OCI-LY1 (cell line): ENCODE results near the gene IRAK1BP1.

Experiments used
- H2AFZ ChIP-seq: fragments of 200-600 bp; sonication (generic), shearing (Covaris generic); 2 replicates; pipeline ENCODE4 v1.6.0; 2014; ENCODE audit warnings: antibody characterized with exemption, mild to moderate bottlenecking, low read length
- H3F3A ChIP-seq: fragments of 200-600 bp; sonication (generic), shearing (Covaris generic); 2 replicates; pipeline ENCODE4 v1.6.0; 2014; ENCODE audit warnings: mild to moderate bottlenecking, antibody characterized with exemption, low read length, moderate library complexity; ENCODE audit not compliant: insufficient read depth
- H3K27ac ChIP-seq: fragments of 200-600 bp; sonication (generic); 2 replicates; pipeline ENCODE4 v1.5.1; 2014; ENCODE audit warnings: low read length, mixed run types, mild to moderate bottlenecking, low read depth; ENCODE audit not compliant: poor library complexity, severe bottlenecking
- H3K27me3 ChIP-seq: fragments of 200-600 bp; sonication (generic); 2 replicates; pipeline ENCODE4 v1.6.0; 2014; ENCODE audit warnings: antibody characterized with exemption, mild to moderate bottlenecking, low read length, moderate library complexity; ENCODE audit not compliant: insufficient read depth
- H3K36me3 ChIP-seq: fragments of 200-600 bp; sonication (generic); 2 replicates; pipeline ENCODE4 v1.6.1; 2014; ENCODE audit warnings: mild to moderate bottlenecking, antibody characterized with exemption, low read length, moderate library complexity, mixed read lengths; ENCODE audit not compliant: insufficient read depth
- H3K4me1 ChIP-seq: fragments of 200-600 bp; sonication (generic); 2 replicates; pipeline ENCODE4 v1.5.1; 2014; ENCODE audit warnings: mild to moderate bottlenecking, low read length, moderate library complexity; ENCODE audit not compliant: insufficient read depth, severe bottlenecking
- H3K4me2 ChIP-seq: fragments of 200-600 bp; sonication (generic), shearing (Covaris generic); 2 replicates; pipeline ENCODE4 v1.6.1; 2014; ENCODE audit warnings: low read length
- H3K4me3 ChIP-seq: fragments of 200-600 bp; sonication (generic); 2 replicates; pipeline ENCODE4 v1.5.1; 2014; ENCODE audit warnings: low read length, low read depth, mild to moderate bottlenecking, mixed read lengths; ENCODE audit not compliant: poor library complexity, severe bottlenecking
- H3K79me2 ChIP-seq: fragments of 200-600 bp; shearing (Covaris generic); 2 replicates; pipeline ENCODE4 v1.6.1; 2016; ENCODE audit warnings: mixed run types, low read length, mixed read lengths; ENCODE audit not compliant: insufficient read depth
- H3K9ac ChIP-seq: fragments of 200-600 bp; sonication (generic), shearing (Covaris generic); 2 replicates; pipeline ENCODE4 v1.6.1; 2014; ENCODE audit warnings: mild to moderate bottlenecking, low read length, mixed read lengths
- H3K9me2 ChIP-seq: fragments of 200-600 bp; sonication (generic), shearing (Covaris generic); 2 replicates; pipeline ENCODE4 v1.6.1; 2014; ENCODE audit warnings: low read depth, mild to moderate bottlenecking, low read length, mixed read lengths
- H3K9me3 ChIP-seq: fragments of 200-600 bp; shearing (Covaris generic); 2 replicates; pipeline ENCODE4 v1.6.1; 2014; ENCODE audit warnings: low read length, mixed read lengths
- H4K20me1 ChIP-seq: fragments of 200-600 bp; sonication (generic), shearing (Covaris generic); 2 replicates; pipeline ENCODE4 v1.6.0; 2016; ENCODE audit warnings: mild to moderate bottlenecking, low read length; ENCODE audit not compliant: insufficient read depth
- CTCF ChIP-seq: fragments of 200-600 bp; sonication (generic), shearing (Covaris generic); IDR thresholded peaks from 2 replicates; pipeline ENCODE4 v1.5.1; 2017; ENCODE audit warnings: mild to moderate bottlenecking, antibody characterized with exemption, low read length, moderate library complexity, mixed read lengths
- EZH2 ChIP-seq: fragments of 200-600 bp; sonication (generic), shearing (Covaris generic); IDR thresholded peaks from 2 replicates; pipeline ENCODE4 v1.8.0; 2017; ENCODE audit warnings: borderline replicate concordance, mixed run types, mild to moderate bottlenecking, antibody characterized with exemption, low read length, moderate library complexity, mixed read lengths

The IRAK1BP1 gene

DNA sequence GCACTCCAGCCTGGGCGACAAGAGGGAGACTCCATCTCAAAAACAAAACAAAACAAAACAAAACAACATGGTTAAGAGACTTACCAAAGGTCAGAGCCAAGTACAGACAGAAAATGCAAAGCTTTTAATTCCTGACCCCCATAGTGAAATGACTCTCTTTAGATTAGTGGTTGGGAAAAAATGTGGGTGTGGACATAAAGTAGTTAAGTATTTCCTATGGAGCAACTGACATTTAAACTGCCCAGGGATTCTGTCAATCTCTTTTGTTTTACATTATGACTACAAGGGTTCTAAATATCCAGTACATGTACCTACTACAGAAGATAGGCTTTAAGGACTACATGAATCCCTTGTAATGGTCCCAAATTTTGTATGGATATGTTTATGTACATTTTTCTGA, 75.1 kb downstream of the IRAK1BP1 start:
- no peak overlapping the region for H2AFZ ChIP-seq
- no peaks in the 10 kb centered on the region for H3K4me1 ChIP-seq
- no peak overlapping the region for H3K9ac ChIP-seq
- peaks cover 86% of the 10 kb centered on the region for H3K36me3 ChIP-seq
- H4K20me1 ChIP-seq = no peaks in the 10 kb centered on the region
- no peak overlapping the region for H3K4me3 ChIP-seq
- no peaks in the 10 kb centered on the region for H3F3A ChIP-seq
- H3K9me2 ChIP-seq = no peaks in the 10 kb centered on the region
- H3K9me3 ChIP-seq = no peaks in the 10 kb centered on the region
- H3K4me2 ChIP-seq = no peak overlapping the region
- no peak overlapping the region for H3K27ac ChIP-seq
- H3K27me3 ChIP-seq = no peaks in the 10 kb centered on the region
- H3K79me2 ChIP-seq = no peaks in the 10 kb centered on the region
- TF ChIP-seq EZH2 = no peak
- no peak for TF ChIP-seq CTCF

DNA sequence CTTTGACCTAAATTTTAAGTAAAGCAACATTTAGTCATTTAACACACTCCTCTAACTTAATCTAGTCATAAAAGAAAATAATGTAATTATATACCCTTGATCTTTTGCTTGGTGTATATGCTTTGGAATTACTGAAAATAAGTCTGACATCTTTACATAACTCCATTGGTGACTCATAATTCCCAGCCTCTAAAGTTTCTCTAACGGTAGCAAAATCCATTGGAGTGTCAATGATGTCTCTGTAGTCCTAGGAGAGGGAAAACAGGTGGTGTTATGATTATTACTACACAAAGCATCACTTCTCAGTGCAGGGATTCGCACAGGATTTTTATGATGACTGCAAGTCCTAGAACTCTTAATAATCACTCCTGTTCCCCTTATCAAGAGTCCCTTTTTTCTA, 80.2 kb downstream of the IRAK1BP1 start:
- TF ChIP-seq CTCF (no peak), EZH2 (no peak)
- H3K36me3 ChIP-seq = peaks cover 97% of the 10 kb centered on the region

GRCh38 chr6:78947962-78948361, 80.6 kb downstream of the IRAK1BP1 start:
- Histone ChIP-seq H3K9ac (no peak overlapping the region), H3K4me2 (no peak overlapping the region), H3K9me2 (no peaks in the 10 kb centered on the region), H3K4me1 (no peaks in the 10 kb centered on the region), H2AFZ (no peak overlapping the region), H3K79me2 (no peaks in the 10 kb centered on the region), H3K4me3 (no peak overlapping the region), H3F3A (no peaks in the 10 kb centered on the region), H3K9me3 (no peaks in the 10 kb centered on the region), H3K27ac (no peak overlapping the region), H4K20me1 (no peaks in the 10 kb centered on the region), H3K36me3 (peaks cover 99% of the 10 kb centered on the region), H3K27me3 (no peaks in the 10 kb centered on the region)
- no peak for TF ChIP-seq CTCF
- TF ChIP-seq EZH2 = no peak

More for the DNA sequence above, 80.2 kb downstream of the IRAK1BP1 start:
- Histone ChIP-seq H3K9me2 (no peaks in the 10 kb centered on the region), H3F3A (no peaks in the 10 kb centered on the region), H3K4me1 (no peaks in the 10 kb centered on the region), H3K27me3 (no peaks in the 10 kb centered on the region), H3K4me3 (no peak overlapping the region), H2AFZ (no peak overlapping the region), H3K27ac (no peak overlapping the region), H3K9me3 (no peaks in the 10 kb centered on the region), H3K79me2 (no peaks in the 10 kb centered on the region), H3K9ac (no peak overlapping the region), H4K20me1 (no peaks in the 10 kb centered on the region), H3K4me2 (no peak overlapping the region)
